Activated CD4-positive, CD25-positive, alpha-beta regulatory T cell (primary cell): ENCODE measurements around the gene HPS1.

ENCODE experiments used
- DNase-seq, 4 experiments: peaks; one replicate each; lab custom pipeline; 2025; lab: John Stamatoyannopoulos, UW

The HPS1 gene

DNA sequence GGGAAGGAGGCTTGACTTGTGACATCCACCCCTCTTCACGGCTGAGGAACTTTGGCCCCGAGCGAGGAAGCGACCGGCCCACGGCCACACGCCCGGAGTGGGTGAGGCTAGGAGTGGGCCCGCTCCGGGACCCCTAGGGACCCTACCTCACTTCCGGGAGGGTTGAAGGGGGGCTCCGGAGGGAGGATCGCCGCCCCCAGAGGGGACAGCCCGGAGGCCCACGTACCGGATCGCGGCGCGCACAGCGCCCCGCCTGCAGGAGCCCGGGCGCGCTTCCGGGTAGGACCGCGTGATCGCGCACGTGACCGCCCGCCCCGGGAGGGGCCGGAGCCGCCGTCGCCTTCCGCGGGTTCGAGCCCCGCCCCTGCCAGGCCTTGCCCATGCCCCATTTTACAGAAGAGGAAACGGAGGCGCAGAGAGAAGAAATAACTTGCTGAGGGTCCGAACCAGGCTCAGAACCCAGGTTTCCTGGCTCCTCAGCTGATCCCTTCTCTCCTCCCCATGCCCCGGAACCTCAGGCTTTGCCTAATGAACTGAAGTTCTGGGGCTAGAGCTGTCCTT, at the start of gene HPS1:
HPS1 (minus strand) TSS at position 275 of the 561 bp plus-strand sequence. CDS start 3,695 bp downstream, outside the sequence.
- peak; percentile 63 to 75 (median 69) for DNase-seq

DNA sequence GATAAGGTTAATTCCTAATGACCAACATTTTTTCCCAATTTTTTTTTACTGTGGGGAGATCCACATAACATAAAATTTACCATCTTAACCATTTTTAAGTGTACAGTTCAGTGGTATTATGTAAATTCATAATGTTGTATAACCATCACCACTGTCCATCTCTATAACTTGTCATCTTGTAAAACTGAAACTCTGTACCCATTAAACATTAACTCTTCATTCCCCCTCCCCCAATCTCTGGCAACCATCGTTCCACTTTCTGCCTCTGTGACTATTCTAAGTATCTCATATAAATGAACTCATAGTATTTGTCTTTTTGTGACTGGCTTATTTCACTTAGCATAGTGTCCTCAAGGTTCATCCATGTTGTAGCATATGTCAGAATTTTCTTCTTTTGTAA, 46.0 kb upstream of the HPS1 start:
- no peak for DNase-seq

DNA sequence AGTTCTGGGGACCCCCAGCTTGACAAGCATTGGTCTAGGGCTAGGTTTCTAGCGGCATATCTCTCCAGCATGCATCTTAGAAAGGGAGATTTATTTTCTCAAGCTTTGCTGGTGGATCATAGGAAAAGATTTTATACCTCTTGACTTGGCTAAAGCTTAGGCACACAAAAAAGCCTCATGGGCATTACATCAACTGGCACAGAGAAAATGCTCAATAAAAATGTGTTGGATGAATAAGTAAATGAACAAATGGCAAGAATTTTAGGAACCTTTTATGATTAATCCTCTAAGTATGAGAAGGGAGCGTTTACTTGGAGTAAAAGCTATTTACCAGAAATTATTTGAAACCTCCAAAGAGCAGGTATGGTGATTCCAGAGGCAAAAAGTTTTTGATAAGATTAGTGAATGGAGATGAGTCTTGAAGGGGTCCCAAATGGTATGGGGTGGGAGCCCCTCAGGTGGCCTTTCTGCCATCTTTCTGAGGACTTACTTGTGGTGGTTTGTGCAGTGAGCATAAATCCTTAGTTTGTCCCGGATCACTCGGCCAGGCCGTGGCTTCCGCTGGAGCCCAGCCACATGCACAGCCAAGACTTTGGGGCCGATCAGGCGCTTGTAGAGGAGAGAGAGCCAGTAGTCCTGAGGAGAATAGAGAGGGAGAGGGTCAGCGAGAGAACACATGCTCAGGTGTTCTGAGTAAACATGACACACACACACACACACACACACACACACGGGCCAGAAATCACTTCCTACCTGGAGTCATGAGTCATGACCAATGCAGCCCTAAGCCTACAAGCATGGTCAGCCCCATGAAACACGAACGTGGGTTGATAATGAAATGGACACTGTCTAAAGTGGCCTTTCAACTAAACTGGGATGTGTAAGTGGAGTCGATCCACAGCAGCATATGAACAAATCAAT, 43.1 kb upstream of the HPS1 start:
- DNase-seq, result no peak

DNA sequence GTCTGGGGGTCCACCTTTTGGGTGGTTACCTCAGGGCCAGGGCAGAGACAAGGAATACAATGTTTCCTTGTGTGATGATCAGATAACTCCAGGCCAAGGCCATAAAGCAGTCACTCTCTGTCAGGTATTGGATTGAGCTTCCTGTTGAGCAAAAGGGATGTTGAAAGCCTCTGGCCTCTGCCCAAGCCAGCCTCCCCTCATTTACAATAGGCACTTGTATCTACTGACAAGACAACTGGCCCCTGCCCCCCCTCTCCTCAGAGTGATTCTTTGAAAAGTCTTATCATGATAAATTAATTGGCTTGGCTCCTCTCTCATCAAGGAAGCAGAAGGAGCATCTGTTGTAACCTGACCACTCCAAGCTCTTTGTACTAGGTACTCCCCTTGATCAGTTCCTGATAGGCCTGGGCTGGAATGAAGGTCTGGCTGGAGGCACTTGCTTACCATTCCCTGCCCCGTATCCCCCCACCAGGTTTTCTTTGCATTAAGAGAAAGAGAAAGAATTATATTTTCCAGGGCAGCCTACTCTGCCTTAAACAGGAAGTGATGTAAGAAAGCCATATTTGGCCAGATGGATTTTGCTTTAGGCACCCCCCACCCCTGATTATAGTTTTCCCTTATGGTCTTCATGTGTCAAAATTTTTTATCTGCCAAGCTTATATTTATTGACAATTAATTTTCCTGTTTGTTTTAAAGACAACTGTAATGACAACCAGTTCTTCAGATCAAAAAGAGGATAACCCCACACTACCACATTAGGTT, 42.1 kb upstream of the HPS1 start:
- no peak for DNase-seq

DNA sequence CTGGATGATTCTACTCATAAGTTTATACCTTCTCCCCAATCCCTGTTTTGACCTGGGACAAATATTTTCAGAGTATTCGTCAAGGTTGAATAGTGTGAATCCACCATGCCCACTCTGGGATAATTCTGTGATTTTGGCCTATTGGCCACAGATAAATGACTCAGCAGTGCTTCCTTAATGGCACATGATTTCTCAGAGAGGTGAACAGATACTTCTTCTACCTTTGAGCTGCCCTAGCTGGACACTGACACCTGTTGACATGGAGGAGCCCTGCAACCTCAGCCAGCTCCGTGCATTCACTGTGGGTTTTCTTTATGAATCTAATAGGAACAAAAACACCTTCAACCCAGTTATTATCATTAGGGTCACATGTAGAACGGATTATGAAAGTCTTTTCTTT, 40.9 kb upstream of the HPS1 start:
- no peak for DNase-seq

DNA sequence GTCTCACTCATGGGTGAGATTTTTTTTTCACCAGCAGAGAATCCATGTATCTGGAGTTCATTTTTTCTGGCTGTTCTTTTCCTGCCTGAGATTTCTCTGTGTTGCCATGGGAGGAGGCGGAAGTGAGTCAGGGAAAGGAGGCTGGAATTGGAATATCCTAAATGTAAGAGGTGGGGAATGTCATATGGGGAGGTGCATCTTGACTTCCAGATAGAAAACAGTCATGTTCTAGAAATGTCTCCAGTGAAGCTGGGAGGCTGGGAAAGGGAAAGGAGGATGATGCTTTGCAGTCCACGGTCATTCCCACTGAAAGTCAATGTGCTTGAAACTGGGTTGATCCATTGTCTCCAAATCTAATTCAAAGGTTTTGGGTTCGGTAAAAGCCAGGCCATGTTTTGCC, 39.7 kb upstream of the HPS1 start:
- DNase-seq, result no peak

DNA sequence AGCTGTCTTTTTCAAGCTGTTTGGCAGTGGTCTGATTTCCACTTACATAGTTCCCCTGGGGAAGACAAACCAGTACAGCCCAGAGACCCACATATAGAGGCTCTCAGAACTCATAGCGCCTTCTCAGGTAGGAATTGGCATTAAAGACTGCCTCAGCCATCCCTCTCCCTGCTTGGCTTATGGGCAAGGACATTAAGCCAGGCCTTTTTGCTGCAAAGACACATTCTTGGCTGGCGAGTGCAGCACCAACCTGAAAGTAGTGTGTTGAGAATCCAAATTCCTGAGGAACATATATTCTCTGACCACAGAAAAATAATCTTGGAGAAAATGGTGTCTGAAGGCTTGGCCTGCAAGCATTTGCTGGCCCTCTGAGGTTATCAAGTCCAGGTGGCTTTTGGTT, 39.2 kb upstream of the HPS1 start:
- no peak for DNase-seq

DNA sequence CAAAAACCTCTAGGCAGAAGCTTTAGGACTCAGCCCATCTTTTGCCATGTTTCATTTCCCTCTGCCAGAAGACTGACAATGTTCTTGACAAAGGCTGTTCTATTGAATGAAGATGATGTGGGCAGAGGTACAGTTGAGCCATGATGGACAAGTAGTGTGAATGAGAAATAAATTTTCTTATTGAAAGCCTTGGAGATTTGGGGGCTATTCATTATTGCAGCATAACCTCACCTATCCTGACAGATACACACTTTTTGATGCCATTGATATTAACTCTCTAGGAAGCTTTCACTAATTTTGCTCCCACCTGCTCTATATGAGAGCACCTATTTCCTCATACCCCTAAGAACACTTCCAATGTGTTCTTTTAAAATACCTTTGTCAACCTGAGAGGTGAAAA, 36.9 kb upstream of the HPS1 start:
- no peak for DNase-seq

DNA sequence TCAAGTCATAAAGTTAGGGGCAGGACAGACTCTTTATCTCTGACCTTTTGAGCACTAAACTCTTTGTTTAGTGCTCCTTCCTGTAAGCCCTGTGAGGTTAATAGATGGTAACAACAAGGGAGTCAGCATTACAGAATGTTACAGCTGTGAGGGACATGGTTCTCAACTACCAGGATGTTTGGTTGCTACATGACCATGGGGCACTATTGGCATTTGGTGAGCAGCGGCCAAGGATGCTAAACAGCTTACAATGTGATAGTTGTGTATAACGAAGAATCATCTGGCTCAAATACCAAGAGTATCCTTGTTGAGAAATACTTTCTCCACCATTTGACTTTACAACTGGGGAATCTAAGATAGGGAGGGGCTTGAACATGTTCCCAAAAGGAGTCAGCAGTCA, 35.4 kb upstream of the HPS1 start:
- no peak for DNase-seq

DNA sequence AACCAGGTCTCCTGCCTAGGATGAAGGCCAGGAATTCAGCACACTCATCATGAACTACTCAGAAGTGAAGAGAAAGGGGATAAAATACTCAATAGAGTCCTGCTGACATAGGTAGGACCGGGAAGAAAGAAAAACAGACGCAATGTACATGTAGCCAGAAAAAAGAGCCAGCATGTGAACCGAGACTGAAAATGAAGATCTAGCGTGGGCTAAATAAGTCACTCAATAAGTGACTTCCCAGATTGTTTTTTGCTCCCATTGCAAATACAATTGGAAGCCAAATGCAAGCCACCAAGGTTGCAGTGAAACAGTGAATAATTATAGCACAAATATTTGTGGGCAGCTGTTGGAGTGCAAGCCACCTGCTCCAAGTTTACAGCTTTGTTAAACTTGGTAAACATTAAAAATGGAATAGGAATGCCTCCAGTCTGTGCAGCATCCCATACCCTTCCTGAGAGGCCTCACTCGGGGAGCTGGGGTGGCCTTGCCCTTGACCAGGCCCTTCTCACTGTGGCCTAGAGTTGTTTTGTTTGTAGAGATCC, 34.7 kb upstream of the HPS1 start:
- no peak for DNase-seq

DNA sequence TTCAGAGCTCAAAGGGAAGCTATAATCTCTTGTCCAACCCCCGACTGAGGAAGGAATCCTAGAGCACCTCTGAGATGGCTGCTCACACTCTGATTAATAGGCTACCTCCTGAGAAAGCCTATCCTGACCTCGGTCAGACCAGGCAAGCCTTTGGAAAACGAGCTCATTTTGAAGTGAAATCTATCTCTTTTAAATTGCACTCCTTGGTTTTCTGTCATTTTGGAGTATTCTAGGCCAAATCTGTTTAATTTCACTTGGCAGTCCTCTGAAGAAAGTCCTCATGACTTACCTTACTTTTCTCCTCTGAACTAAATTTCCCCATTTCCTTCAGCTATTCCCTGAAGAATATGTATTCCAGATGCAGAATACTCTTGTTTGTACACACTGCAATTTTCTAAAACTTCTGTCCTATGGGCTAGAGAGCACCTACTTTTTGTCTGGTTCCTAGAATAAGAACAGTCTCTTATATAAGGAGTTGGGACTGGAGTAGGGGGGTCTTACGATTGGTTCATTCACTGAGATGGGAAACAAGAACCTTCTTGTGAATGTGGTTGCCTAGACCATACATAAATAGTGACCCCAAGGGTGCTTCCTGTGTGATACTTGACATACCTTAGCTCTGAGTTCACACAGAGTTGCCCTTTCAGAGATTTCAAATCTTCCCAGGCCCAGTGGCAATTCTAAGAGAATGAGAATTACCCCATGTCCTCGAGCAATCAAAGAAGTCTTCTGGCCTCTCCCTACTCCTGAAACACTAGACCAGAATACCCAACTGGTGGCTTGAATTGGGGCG, 31.9 kb upstream of the HPS1 start:
- no peak for DNase-seq

DNA sequence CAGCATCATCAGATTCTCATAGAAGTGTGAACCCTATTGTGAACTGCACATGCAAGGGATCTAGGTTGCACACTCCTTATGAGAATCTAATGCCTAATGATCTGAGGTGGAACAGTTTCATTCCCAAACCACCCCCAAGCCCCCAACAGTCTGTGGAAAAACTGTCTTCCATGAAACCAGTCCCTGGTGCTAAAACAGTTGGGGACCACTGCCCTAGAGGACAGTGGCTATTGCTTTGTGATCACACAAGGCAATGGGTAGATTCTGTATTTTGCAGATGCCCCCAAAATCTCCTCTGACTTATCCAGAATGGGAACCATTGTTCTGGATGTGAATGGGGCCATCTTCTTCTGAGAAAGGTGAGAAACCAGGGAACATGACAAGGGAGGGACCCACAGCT, 31.1 kb upstream of the HPS1 start:
- DNase-seq, result no peak

DNA sequence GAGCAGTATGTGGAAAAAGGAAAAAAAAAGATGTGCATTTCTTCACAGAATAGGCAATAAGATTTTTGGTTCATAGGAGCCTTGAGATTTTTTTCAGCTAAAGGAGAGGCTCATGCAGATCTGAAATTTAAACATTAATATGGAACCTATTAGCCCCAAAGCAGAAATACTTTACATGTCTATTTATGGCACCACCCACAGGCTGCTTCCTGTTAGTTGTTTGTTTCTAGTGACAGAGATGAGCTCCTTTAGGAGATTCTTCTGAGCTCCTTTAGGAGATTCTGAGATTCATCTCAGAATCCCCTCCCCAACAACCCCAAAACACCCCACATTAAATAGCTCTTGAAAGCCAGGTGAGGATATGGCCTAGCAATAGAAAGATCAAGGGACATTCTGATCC, 27.9 kb upstream of the HPS1 start:
- no peak for DNase-seq

DNA sequence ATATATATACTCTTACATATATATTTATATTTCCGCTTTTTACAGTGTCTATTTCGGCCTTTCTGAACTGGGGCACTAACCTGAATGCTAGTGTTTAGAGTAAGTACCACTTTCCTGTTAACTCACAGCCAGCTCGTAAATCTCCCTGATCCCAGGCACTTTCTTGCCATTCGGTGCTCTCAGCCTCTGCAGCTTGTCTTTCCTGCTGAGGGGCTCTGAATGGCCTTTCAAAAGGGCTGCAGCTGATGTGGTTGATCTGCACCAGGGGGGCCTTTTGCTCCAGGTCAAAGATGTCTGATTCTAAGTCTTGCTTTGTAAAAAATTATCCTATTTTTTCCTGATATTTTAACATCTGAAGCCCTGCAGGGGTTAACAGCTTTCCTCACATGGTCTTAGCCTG, 25.5 kb upstream of the HPS1 start:
- no peak for DNase-seq

DNA sequence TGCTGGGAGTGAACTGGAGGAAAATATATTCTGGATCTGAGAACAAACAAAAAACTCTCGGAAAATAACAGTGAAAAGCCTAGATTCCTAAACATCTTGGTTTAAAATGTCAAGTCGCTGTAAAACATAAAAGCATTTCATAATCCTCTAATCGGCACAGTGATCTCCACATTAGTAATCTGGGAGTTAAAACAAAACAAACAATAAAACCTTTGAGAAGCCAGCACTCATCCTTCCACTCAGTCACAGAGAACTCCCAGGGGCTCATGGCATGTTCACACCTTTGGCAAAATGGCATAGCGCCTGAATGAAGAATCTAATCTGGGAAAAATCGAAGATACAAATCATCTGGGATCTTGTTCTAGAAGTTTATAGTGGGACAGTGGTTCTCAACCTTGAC, 24.1 kb upstream of the HPS1 start:
- DNase-seq, result no peak

DNA sequence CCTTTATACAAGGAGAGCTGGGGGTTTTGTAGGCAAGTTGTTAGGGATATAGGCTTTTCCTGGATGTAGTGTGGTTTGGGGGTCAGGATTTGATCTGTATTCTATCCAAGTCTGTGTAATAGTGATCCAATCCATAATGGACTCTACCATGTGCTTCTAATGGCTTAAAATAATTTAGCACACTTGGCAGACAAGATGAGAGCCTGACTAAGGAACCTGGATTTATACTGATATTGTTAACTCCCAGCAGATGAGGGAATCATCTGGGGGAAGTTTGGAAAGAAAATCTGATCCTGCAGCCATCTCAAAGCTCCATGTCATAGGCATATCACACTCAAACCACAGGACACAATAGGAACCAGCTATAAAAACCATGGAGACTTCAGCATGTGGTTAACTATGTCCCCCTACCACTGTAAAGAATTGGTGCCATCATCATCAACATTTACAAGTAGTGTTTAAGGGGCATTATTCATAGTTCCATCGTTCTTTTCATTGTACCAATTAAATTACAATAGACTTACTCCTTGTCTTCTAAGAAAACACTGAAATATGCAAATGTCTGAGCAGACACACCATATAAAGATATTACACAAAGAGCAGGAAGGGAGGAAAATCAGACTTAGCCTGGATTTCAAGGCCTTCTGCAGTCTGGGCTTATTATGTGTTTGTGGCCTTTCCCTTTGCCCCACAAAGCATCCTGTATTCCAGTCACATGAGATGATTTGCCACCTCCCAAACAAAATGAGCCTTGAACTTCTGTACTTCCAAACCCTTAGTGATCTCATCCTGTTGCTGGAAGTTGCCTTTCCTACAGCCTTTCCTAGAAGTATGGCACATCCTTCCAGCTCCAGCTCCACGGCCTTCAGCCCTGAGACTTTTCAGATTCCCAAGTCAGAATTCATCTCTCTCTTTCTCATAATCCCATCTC, 22.5 kb upstream of the HPS1 start:
- DNase-seq, result no peak

DNA sequence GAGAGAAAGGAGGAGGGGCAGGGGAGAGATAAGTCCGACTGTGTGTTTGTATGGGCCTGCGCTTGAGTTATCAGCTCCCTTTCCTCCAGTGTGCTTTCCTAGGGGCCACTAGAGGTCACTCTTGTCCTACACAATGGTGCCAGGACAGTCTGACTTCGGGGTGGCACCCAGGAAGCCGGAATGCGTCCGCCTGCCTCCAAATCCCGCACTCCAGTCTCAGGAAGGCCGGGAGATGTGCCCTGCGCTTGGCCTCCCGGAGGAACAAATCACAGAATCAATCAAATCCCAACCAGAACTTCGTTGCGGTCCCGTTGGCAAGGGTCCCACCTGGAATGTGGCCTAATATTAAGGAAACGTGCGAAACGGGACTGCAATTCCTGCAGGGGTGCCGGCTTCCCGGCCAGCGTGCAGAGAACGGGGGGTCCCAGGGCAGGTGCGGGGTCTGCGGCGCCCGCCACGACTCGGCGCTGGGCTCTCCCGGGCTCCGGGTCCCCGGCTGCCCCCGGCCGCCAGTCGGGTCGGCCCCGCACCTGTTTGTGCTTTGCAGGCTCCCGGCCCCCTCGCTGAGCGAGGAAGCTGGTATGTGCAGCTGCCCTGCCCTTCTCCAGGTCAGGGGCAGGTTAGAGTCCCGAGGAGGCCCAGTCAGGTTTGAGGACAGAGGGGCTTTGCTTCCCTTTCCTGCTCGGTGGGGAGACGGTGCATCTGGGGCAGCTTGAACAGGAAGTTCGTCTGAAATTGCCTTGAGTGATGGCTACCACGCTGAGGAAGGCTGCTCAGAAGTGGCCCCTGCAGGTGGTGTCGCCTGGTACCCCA, 21.0 kb upstream of the HPS1 start:
- peak; percentile 22 to 39 (median 30) for DNase-seq

DNA sequence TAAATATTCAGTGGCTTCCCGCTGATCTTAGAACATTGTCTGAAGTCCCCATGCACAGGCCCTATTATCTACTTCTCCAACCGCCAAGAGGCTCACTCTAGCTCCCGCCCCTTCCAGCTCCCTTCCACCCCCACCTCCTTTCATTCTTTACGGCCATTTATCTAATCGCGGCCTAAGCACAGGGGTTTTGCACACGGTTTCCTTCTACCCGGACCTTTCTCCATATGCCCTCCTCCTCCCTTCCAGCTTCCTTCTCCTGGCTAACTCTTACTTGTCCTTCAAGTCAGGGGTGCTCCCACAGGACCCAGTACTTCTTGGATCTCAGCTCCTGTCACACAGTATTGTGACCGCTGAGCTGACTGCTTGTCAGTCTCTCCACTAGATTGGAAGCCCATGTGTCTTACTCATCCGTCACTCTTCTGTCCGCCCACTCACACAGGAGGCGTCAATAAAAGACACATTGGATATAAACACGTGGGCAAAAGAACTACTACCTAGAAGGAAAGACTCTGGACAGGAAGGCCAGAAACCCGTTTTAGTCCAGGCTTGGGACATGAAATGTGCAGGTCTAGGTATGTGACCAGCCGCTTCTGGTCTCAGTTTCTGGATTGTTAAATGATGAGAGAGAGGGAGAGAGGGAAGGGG, 20.2 kb upstream of the HPS1 start:
- DNase-seq, result no peak

DNA sequence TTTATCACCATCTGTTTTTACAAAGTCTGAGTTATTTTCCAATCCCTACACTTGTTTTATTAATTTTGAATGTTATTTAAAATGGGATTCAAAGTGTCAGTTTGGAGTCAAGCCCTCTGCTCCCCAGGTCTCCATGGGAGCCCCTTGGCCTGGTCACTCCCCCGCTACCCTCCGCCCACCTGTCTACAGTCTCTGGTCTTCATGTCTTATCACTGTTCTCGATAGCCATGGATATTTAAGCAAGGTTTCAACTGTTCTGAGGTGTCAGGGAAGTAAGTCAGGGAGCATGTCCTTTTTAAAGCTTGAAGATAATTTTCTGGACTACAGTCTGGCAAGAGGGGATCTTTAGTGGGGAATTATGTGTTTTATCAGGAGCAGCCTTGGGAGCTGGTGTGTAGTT, 19.1 kb upstream of the HPS1 start:
- no peak for DNase-seq
